HUES6 (cell line): ENCODE data around the gene AKNA.

ENCODE experiments used
- H3K27ac ChIP-seq: 2 replicates; pipeline ENCODE4 v1.7.0; 2013; ENCODE audit warnings: low read depth, mild to moderate bottlenecking, low read length, inconsistent platforms
- H3K27me3 ChIP-seq: 2 replicates; pipeline ENCODE4 v1.6.1; 2013; ENCODE audit warnings: low read length; ENCODE audit not compliant: control insufficient read depth, insufficient read depth
- H3K36me3 ChIP-seq: 2 replicates; pipeline ENCODE4 v1.6.1; 2013; ENCODE audit warnings: low read length; ENCODE audit not compliant: control insufficient read depth, insufficient read depth
- H3K4me1 ChIP-seq: 2 replicates; pipeline ENCODE4 v1.6.1; 2013; ENCODE audit warnings: low read length; ENCODE audit not compliant: control insufficient read depth, insufficient read depth
- H3K4me3 ChIP-seq: 2 replicates; pipeline ENCODE4 v1.5.1; 2013; ENCODE audit warnings: low read depth, low read length
- H3K9ac ChIP-seq: one replicate; pipeline ENCODE4 v1.6.1; 2013; ENCODE audit warnings: mild to moderate bottlenecking, low read length
- H3K9me3 ChIP-seq: 2 replicates; pipeline ENCODE4 v1.6.1; 2013; ENCODE audit warnings: low read depth, low read length; ENCODE audit not compliant: control insufficient read depth, insufficient read depth

AKNA gene

GRCh38 chr9:114367772-114368569, 19.8 kb downstream of the AKNA start:
- Histone ChIP-seq H3K36me3 (peaks cover 37% of the 10 kb centered on the region), H3K4me1 (peaks cover 32% of the 10 kb centered on the region), H3K4me3 (no peak overlapping the region), H3K9me3 (no peaks in the 10 kb centered on the region), H3K27me3 (no peaks in the 10 kb centered on the region), H3K27ac (no peak overlapping the region), H3K9ac (no peak overlapping the region)

- H3K9me3 ChIP-seq: no peaks in the 10 kb centered on the region
- H3K27me3 ChIP-seq: no peaks in the 10 kb centered on the region
- H3K9ac ChIP-seq: no peak overlapping the region
- no peak overlapping the region for H3K27ac ChIP-seq
- H3K4me3 ChIP-seq: no peak overlapping the region
- H3K36me3 ChIP-seq: peaks cover 43% of the 10 kb centered on the region
- H3K4me1 ChIP-seq: peaks cover 29% of the 10 kb centered on the region
Measured at GRCh38 chr9:114367366-114367765, 20.4 kb downstream of the AKNA start.

- Histone ChIP-seq H3K27ac (no peak overlapping the region), H3K4me3 (no peak overlapping the region), H3K4me1 (peaks cover 21% of the 10 kb centered on the region), H3K9me3 (no peaks in the 10 kb centered on the region), H3K27me3 (no peaks in the 10 kb centered on the region), H3K9ac (no peak overlapping the region), H3K36me3 (peaks cover 51% of the 10 kb centered on the region)
Measured at GRCh38 chr9:114366334-114367128, 21.3 kb downstream of the AKNA start.

DNA sequence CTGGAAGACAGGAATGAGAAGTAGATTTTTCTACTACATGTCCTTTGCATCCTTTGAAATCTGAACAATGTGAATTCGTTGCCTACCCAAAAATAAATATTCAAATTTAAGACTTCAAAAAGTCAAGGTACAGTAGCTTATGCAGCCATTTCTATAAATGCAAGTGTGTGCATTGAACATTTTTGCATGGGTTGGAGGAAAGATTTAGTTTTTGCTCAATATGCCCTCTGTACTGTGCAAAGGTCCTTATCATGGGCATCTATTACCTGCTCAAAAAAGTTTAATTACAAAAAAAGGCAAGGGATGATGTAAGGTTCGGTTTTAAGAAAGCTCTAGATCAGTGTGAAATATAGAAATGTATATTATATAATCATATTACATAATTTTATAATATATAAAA, 22.6 kb downstream of the AKNA start:
- Histone ChIP-seq H3K9me3 (no peaks in the 10 kb centered on the region), H3K27ac (no peak overlapping the region), H3K4me1 (peaks cover 12% of the 10 kb centered on the region), H3K27me3 (no peaks in the 10 kb centered on the region), H3K9ac (no peak overlapping the region), H3K36me3 (peaks cover 64% of the 10 kb centered on the region), H3K4me3 (no peak overlapping the region)

DNA sequence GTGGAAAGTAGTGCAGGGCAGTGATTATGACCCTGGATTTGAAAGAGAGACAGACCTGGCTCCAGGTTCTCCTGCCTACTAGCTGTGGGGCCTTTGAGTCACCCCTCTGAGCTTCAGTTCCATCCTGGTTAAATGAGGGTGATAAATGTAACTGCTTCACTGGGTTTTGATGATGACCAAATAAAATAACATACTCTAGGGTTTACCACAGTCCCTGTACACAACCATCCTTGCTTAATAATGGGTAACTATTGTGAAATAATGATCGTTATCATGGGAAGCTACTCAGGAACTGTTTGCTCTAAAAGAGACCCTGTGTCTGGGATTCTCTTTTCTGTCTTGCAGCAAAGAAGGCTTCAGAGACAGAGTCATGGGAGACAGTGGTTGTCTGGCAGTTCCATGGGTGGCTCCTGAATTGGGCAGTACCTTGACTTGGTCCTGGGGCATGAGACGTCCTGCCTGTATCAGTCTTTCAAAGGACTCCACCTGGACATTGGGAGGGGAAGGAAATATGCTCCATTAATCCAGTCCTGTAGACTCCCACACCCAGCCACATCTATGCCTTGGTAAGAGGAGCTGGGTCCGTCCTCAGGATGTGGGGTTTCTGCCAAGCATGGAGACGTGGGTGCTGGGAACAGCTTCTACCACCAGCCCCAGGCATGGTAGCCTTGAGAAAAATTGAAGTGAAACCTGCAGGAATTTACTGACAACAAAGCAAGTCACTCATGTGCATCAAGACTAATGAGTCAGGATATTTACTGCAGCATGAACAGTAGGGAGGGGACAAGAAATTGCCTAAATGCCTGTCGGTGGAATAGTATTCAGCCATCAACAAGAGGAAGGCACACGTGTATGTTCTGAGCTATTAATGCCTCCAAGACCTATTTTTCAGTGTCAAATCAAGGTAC, 23.4 kb downstream of the AKNA start:
- Histone ChIP-seq H3K4me1 (peaks cover 3% of the 10 kb centered on the region; the same call in 1 of the 2 replicates), H3K9ac (no peak overlapping the region), H3K36me3 (peaks cover 72% of the 10 kb centered on the region), H3K4me3 (no peak overlapping the region), H3K27ac (no peak overlapping the region), H3K9me3 (no peaks in the 10 kb centered on the region), H3K27me3 (no peaks in the 10 kb centered on the region)

DNA sequence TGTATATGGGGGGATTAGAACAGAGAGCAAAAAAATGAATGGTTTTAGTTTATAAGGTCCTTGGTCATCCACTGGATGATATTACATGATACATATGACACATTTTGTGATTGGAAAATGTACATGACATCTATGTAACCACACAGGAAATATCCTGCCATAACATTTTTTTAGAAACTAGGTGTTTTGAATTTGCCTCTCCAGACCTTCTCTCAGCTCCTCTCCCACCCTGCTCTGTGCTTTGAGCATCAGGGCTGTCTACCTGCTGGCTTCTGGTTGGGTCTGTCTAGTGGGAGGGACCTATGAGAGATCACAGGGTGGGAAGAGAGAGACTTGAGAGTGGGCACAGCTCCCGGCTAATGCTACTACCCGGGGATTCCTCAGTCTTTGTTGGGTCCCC, 24.4 kb downstream of the AKNA start:
- Histone ChIP-seq H3K4me1 (no peaks in the 10 kb centered on the region; the same call in 1 of the 2 replicates), H3K27ac (no peak overlapping the region), H3K9me3 (no peaks in the 10 kb centered on the region), H3K36me3 (peaks cover 77% of the 10 kb centered on the region), H3K9ac (no peak overlapping the region), H3K4me3 (no peak overlapping the region), H3K27me3 (no peaks in the 10 kb centered on the region)

DNA sequence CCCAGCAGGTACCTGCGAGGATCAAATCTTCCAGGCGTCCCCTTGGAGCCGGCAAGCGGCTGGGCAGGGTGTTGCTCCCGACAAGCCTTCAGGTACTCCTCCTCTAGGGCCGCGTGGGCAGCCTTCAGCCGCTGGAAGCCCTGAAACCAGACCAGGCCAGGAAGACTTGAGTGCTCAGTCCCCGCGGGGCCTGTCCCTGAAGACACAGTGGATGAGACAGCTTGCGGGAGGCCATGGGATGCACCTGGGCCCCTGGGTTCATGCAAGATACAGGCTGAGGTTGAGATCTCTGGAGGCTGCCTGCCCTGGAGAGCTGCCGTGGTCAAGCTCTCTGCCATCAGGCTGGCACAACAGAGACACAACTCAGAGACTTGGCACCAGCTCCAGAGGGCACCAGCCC, 25.4 kb downstream of the AKNA start:
- H3K27ac ChIP-seq: no peak overlapping the region
- no peak overlapping the region for H3K9ac ChIP-seq
- H3K9me3 ChIP-seq: no peaks in the 10 kb centered on the region
- H3K4me1 ChIP-seq: no peaks in the 10 kb centered on the region; the same call in 1 of the 2 replicates
- peaks cover 77% of the 10 kb centered on the region for H3K36me3 ChIP-seq
- H3K4me3 ChIP-seq: no peak overlapping the region
- no peaks in the 10 kb centered on the region for H3K27me3 ChIP-seq

DNA sequence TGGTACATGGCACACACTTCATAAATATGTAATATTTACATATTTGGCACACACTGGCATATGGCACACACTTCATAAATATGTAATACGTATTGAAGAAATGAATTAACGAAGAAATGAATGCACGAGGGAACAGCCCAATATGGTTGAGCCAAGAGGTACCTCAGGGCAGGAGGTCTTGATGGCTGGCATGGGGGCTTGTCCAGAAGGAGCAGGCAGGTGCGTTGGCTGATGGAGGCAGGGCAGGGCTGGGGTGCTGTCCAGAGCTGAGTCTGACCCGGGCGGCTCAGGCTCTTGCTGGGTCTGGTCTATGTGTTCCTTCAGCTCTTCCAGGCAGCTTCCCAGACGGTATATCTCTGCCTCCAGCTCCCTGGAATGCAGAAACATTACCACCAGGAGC, 26.2 kb downstream of the AKNA start:
- H3K4me1 ChIP-seq: no peaks in the 10 kb centered on the region
- peaks cover 83% of the 10 kb centered on the region for H3K36me3 ChIP-seq
- H3K27me3 ChIP-seq: no peaks in the 10 kb centered on the region
- no peak overlapping the region for H3K4me3 ChIP-seq
- H3K9me3 ChIP-seq: no peaks in the 10 kb centered on the region
- no peak overlapping the region for H3K9ac ChIP-seq
- H3K27ac ChIP-seq: no peak overlapping the region

- Histone ChIP-seq H3K4me3 (no peak overlapping the region), H3K27ac (no peak overlapping the region), H3K27me3 (no peaks in the 10 kb centered on the region), H3K9ac (no peak overlapping the region), H3K4me1 (no peaks in the 10 kb centered on the region), H3K9me3 (no peaks in the 10 kb centered on the region), H3K36me3 (peaks cover 90% of the 10 kb centered on the region)
Measured at GRCh38 chr9:114359801-114360200, 28.0 kb downstream of the AKNA start.

- no peak overlapping the region for H3K27ac ChIP-seq
- H3K4me3 ChIP-seq: no peak overlapping the region
- H3K9me3 ChIP-seq: no peaks in the 10 kb centered on the region
- no peaks in the 10 kb centered on the region for H3K27me3 ChIP-seq
- no peak overlapping the region for H3K9ac ChIP-seq
- H3K36me3 ChIP-seq: peaks cover 76% of the 10 kb centered on the region
- H3K4me1 ChIP-seq: no peaks in the 10 kb centered on the region
Measured at GRCh38 chr9:114357911-114358328, 29.9 kb downstream of the AKNA start.
